Activated CD4-positive, alpha-beta T cell treated with anti-CD3 and anti-CD28 coated beads, Interleukin-2, amount 10 ng/mL, durations not matched to agents 7 days and 5 days (primary cell): ENCODE data around the gene ZNF525. TPM values are rescaled to one million over a fixed set of nuclear protein-coding genes. Genes with fewer than 3 reads are reported as not detected.
"Not testable (repeated sequence)": the region's sequence is repeated elsewhere in the genome, so short reads cannot be mapped to it uniquely, and the experiment has no call there.

Experiments used
- CTCF ChIA-PET: fragments of 350-600 bp; sonication (Branson Sonifier 250); formaldehyde crosslinking; loops from one replicate; lab custom pipeline; 2021; ENCODE audit warnings: antibody characterized with exemption; lab: Charles Lee
- POLR2A ChIA-PET: fragments of 350-600 bp; sonication (Branson Sonifier 250); formaldehyde crosslinking; loops from one replicate; lab custom pipeline; 2021; ENCODE audit warnings: antibody characterized with exemption; lab: Charles Lee
- DNase-seq: peaks from one replicate; pipeline ENCODE4 v3.0.0-alpha.2; 2020
- H3K27ac Mint-ChIP-seq: one replicate; pipeline ENCODE4 v1.8.0; 2021; ENCODE audit warnings: mild to moderate bottlenecking, moderate library complexity, mixed read lengths
- H3K27me3 Mint-ChIP-seq: one replicate; pipeline ENCODE4 v1.8.0; 2021; ENCODE audit warnings: mixed read lengths
- H3K36me3 Mint-ChIP-seq: one replicate; pipeline ENCODE4 v1.8.0; 2021; ENCODE audit warnings: low read depth, mixed read lengths
- H3K4me1 Mint-ChIP-seq: one replicate; pipeline ENCODE4 v1.8.0; 2021; ENCODE audit warnings: mixed read lengths
- H3K4me3 Mint-ChIP-seq: one replicate; pipeline ENCODE4 v1.8.0; 2021; ENCODE audit warnings: mild to moderate bottlenecking, moderate library complexity, mixed read lengths
- H3K9me3 Mint-ChIP-seq: one replicate; pipeline ENCODE4 v1.8.0; 2021; ENCODE audit warnings: mixed read lengths
- total RNA-seq, 2 experiments: library from RNA; stranded (reverse); gene quantifications; one replicate each; pipeline ENCODE4 v1.2.3, GENCODE V29; 2021

Gene ZNF525
- total RNA-seq, 2 experiments from 2014 or later: 14.5 to 20.7 TPM

DNA sequence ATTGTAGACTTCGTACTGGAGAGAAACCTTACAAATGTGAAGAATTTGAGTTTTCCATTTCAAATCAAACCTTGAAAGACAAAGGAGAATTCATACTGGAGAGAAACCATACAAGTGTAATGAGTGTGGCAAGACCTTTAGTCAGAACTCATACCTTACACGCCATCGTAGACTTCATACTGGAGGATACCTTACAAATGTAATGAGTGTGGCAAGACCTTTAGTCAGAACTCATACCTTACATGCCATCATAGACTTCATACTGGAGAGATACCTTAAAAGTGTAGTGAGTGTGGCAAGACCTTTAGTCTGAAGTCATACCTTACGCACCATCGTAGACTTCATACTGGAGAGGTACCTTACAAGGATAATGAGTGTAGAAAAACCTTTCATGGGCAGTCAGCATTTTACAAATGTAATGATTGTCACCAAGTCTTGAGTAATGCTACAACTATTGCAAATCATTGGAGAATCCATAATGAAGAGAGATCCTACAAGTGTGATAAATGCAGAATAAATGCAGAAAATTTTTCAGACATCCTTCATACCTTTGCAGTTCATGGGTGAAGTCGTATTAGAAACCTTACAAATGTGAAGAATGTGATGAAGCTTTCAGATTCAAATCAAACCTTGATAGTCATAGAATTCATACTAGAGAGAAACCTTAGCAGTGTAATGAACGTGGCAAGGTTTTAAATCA lies 44.1 kb downstream of the ZNF525 start:
- Mint-ChIP-seq H3K4me3 (no peak overlapping the region), H3K27me3 (no peaks in the 10 kb centered on the region), H3K9me3 (peaks cover 59% of the 10 kb centered on the region), H3K4me1 (no peaks in the 10 kb centered on the region), H3K36me3 (peaks cover 74% of the 10 kb centered on the region), H3K27ac (no peak overlapping the region)
- ChIA-PET POLR2A (no interaction called here), CTCF (no interaction called here)
- no peak for DNase-seq

- H3K27ac Mint-ChIP-seq, H3K27me3 Mint-ChIP-seq, H3K4me3 Mint-ChIP-seq, DNase-seq, H3K4me1 Mint-ChIP-seq, H3K36me3 Mint-ChIP-seq, POLR2A ChIA-PET, CTCF ChIA-PET: not testable (repeated sequence)
- peaks cover 23% of the 10 kb centered on the region for H3K9me3 Mint-ChIP-seq
These were observed 55.2 kb downstream of the ZNF525 start for GRCh38 chr19:53420520-53421315.

DNA sequence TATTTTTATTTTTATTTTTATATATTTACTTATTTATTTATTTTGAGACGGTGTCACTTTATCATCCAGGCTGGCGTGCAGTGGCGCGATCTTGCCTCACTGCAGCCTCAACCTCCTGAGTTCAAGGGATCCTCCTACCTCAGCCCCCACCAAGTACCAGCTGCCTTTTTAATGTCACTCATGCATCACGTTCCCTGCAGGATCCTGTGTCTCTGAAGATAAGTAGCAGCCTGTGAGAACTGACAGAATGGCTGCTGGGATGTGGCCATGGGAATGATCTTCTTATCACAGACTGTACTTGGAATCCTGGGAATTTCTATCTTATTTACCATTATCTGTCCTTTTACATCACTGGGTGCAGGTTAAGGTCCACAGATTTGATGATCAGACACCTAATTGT lies 57.0 kb downstream of the ZNF525 start:
- CTCF ChIA-PET: no interaction called here
- POLR2A ChIA-PET: no interaction called here
- Mint-ChIP-seq H3K9me3 (peaks cover 13% of the 10 kb centered on the region), H3K4me3 (no peak overlapping the region), H3K4me1 (peaks cover 3% of the 10 kb centered on the region), H3K27me3 (no peaks in the 10 kb centered on the region), H3K27ac (no peak overlapping the region), H3K36me3 (peaks cover 2% of the 10 kb centered on the region)
- no peak for DNase-seq

DNA sequence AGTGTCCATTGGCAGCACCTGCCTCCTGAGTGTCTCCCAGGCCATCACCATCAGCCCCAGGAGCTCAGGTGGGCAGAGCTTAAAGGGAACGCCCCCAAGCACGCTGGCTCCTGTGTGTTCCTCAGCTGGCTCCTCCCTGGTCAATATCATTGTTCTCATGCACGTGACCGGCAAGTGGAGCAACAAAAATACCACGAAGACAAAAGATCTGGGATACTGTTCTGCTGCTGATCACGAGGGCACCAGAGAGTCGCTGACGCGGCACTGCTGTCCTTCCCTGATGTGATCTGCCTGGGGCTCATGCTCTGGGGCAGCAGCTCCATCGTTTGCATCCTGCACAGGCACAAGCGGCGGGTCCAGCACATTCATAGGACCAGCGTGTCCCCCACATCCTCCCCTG lies 57.6 kb downstream of the ZNF525 start:
- CTCF ChIA-PET, H3K36me3 Mint-ChIP-seq: not testable (repeated sequence)

DNA sequence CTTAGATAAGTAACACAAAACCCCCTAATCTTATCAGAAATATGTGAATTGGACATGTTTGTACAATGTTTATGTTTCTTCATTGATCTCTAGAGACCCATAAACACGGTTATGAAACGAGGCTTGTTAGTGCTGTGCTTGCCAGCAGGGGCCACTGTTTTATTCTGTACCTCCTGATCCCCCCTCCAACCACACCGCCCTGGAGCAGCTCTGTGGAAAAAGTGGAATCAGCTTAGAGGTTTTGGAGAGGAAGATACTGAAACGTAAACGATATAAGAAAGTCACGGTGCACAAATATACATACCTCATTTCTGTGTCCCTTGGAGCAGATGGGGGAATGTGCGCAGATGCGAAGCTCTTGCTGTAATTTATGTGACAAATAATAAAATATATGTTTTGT lies 58.2 kb downstream of the ZNF525 start:
- CTCF ChIA-PET: interaction anchor here (0.8 kb wide), 1 partner anchor 243 kb away, joined by 4 read pairs; no protein-coding TSS in a partner anchor
- DNase-seq, H3K4me3 Mint-ChIP-seq, POLR2A ChIA-PET, H3K36me3 Mint-ChIP-seq, H3K27me3 Mint-ChIP-seq, H3K4me1 Mint-ChIP-seq, H3K9me3 Mint-ChIP-seq, H3K27ac Mint-ChIP-seq: not testable (repeated sequence)

More for the DNA sequence above, 57.6 kb downstream of the ZNF525 start:
- peaks cover 11% of the 10 kb centered on the region for H3K9me3 Mint-ChIP-seq
- H3K4me3 Mint-ChIP-seq, DNase-seq, H3K4me1 Mint-ChIP-seq, H3K27ac Mint-ChIP-seq, H3K27me3 Mint-ChIP-seq, POLR2A ChIA-PET: not testable (repeated sequence)

- H3K4me3 Mint-ChIP-seq: no peak overlapping the region
These were observed 59.6 kb downstream of the ZNF525 start for GRCh38 chr19:53424968-53425597.

DNA sequence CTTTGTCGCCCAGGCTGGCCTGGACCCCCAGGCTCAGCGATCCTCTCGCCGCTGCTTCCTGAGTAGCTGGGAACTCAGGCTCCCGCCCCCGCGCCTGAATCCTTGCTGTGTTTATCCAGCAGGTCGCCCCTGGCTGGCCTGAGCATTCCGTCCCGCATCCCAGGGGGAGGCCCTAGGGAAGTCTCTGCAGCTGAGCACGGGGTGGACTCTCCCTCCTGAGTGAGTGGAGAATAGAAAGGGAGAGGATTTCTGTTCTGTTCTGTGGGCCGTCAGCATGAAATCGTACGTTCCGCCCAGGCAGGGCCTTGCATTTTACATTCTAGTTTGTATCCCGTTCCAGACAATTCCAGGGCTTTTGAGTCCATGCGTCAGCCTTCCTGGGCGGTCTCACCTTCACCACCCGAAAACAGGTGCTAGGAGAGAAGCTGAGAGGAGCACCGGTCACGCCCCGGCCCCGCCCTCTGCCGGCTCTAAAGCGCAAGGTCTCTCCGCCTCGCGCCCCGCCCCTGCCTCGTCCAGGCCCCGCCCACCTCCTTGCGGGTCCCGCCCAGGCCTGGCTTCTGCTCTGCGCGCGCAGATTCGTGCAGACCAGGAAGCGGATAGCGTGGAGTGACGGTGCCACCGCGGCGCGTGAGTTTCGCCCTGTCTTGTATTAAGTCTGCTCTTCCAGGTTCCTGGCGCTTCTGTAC lies 66.0 kb downstream of the ZNF525 start, which contains the start of gene ZNF761:
Gene ZNF761 (plus strand): TSS at position 586 of the 689 bp plus-strand sequence. CDS start 15,285 bp downstream, outside the sequence.
- POLR2A ChIA-PET: no interaction called here
- peaks cover 37% of the 10 kb centered on the region for H3K36me3 Mint-ChIP-seq
- peaks cover 25% of the 10 kb centered on the region for H3K4me1 Mint-ChIP-seq
- H3K4me3 Mint-ChIP-seq: peak within 1 kb of the TSS; percentile 91
- CTCF ChIA-PET: interaction anchor here (0.6 kb wide), 1 partner anchor 359 kb away, joined by 3 read pairs; no protein-coding TSS in a partner anchor
- no peaks in the 10 kb centered on the region for H3K27me3 Mint-ChIP-seq
- peak within 1 kb of the TSS; percentile 91 for H3K27ac Mint-ChIP-seq
- peaks cover 19% of the 10 kb centered on the region for H3K9me3 Mint-ChIP-seq
- DNase-seq: peak; percentile 96

More at GRCh38 chr19:53424968-53425597, 59.6 kb downstream of the ZNF525 start:
- H3K9me3 Mint-ChIP-seq: peaks cover 2% of the 10 kb centered on the region
- no peaks in the 10 kb centered on the region for H3K27me3 Mint-ChIP-seq
- no peak overlapping the region for H3K27ac Mint-ChIP-seq
- no peaks in the 10 kb centered on the region for H3K36me3 Mint-ChIP-seq
- peaks cover 3% of the 10 kb centered on the region for H3K4me1 Mint-ChIP-seq
- peak; percentile 72 for DNase-seq
- ChIA-PET POLR2A (no interaction called here), CTCF (interaction anchor here (0.5 to 1.1 kb wide), 5 partner anchors 9 to 349 kb away, joined by 3 to 4 read pairs (median 3); no protein-coding TSS in a partner anchor)

DNA sequence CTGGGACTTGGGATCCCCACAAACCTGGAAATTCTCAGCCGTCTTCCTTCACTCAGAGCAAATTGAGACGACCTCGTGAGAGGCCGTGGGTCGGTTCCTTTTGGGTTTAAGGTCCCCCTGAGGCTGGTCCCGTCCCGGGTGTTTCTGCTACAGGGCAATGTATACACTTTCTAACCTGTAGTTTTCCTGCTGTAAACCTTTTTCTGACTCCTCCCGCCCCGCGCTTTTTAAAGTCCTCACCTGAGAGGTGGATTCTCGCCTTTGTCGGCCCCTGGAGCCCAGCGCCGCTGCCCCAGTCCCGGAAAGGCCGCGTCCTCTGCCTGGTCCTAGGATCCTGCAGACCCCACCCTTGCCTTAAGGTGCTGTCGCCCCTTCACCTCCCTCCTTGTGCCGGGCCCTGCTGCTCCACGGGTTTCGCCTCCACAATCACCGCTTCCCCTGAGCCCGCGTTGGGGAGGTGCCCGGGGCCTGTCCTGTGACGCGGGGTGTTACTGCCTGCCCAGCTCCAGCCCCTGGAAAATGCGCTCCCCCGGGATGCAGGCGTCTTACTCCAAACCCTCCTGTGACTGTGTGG lies 66.7 kb downstream of the ZNF525 start:
- Mint-ChIP-seq H3K4me3 (peak overlapping the region; percentile 91), H3K4me1 (peaks cover 25% of the 10 kb centered on the region), H3K27ac (peak overlapping the region; percentile 91), H3K36me3 (peaks cover 41% of the 10 kb centered on the region), H3K9me3 (peaks cover 19% of the 10 kb centered on the region), H3K27me3 (no peaks in the 10 kb centered on the region)
- ChIA-PET CTCF (interaction anchor here (0.6 kb wide), 1 partner anchor 358 kb away, joined by 3 read pairs; no protein-coding TSS in a partner anchor), POLR2A (no interaction called here)
- DNase-seq: peak; percentile 17

Other genes starting within 250 kb of the ZNF525 start
- gene ZNF415, start 232.8 kb upstream of the ZNF525 start, total RNA-seq: 1 to 10 TPM; 1.3 to 1.9 TPM
- 10 to 100 TPM; 11.7 to 12.3 TPM for gene ZNF347, start 206.7 kb upstream of the ZNF525 start, total RNA-seq
- 1 to 10 TPM; 4.0 to 5.0 TPM for gene ZNF665, start 172.3 kb upstream of the ZNF525 start, total RNA-seq
- 1 to 10 TPM; 8.6 to 8.8 TPM for gene ZNF677, start 110.8 kb upstream of the ZNF525 start, total RNA-seq
- not detected for gene VN1R2, start 107.4 kb upstream of the ZNF525 start, total RNA-seq
- gene VN1R4, start 98.0 kb upstream of the ZNF525 start, total RNA-seq: not detected
- 10 to 100 TPM in 1 of 2 experiments, 1 to 10 TPM in 1; 9.9 to 10.5 TPM for gene ZNF845, start 32.0 kb upstream of the ZNF525 start, total RNA-seq
- gene ZNF765, start 29.4 kb downstream of the ZNF525 start, total RNA-seq: 10 to 100 TPM; 13.8 to 14.0 TPM
- 10 to 100 TPM; 11.2 to 11.3 TPM for gene ZNF761, start 66.3 kb downstream of the ZNF525 start, total RNA-seq
- 1 to 10 TPM; 4.6 to 6.8 TPM for gene ZNF813, start 102.0 kb downstream of the ZNF525 start, total RNA-seq
- gene ZNF331, start 172.4 kb downstream of the ZNF525 start, total RNA-seq: 10 to 100 TPM; 19.5 to 20.2 TPM